Measurements from ENCODE around the gene PFDN4. TPM values are rescaled to one million over a fixed set of nuclear protein-coding genes. Genes with fewer than 3 reads are reported as not detected.
A peak's percentile ranks its signal among the peaks of the same experiment; 100 is the strongest.

PFDN4 gene
- total and polyA plus RNA-seq, 2 of the 13 experiments (the other 11 are each of a cell fraction or from before 2014, with no cell fraction given): 59.8 to 227 TPM

DNA sequence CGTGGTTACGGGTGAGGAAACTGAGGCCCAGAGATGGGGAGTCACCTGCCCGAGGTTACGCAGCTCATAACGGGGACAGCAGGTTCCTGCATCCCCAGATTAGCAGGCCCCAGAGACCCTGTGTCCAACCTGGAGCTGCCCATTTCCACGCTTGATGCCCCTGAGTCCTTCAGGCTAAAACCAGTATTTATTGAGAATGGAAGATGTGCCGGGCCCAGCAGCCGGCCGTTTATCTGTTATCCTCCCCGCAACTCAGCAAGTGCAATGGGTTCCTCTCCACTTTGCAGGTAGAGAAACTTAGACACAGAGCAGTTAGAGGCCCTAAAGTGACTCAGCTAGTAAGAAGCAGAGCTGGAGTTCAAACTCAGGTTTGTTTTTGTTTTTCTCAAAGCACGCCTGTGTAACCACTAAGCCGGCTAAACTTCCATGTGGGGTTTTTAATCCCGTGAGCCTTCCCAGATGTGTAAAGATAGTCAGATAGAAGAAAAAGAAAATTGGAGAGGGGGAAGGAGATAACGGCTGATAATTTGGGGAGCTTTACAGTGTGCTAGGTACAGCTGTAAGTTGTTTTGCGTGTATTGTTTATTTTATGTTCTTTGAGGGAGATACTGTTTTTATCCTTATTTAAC lies 775 bp downstream of the PFDN4 start (continued):
- TF ChIP-seq ZBTB40 (IDR thresholded peaks at IDR 0.05) (no peak), ZBTB40 (CRISPR knock-in tag; IDR thresholded peaks at IDR 0.05) (peak; percentile 8; the same call in 1 of the 2 replicates), ZNF205 (CRISPR knock-in tag; IDR thresholded peaks at IDR 0.05) (no peak), SNAPC2 (CRISPR knock-in tag; IDR thresholded peaks at IDR 0.05) (peak; percentile 33; the same call in 1 of the 2 replicates), SALL1 (CRISPR knock-in tag; IDR thresholded peaks at IDR 0.05) (no peak; the same call in 1 of the 2 replicates), ZNF256 (CRISPR knock-in tag; conservative IDR thresholded peaks at IDR 0.05) (0 out of 2 replicates have a peak, but pooled peaks have one; percentile 49), ZC3H13 (CRISPR knock-in tag; IDR thresholded peaks at IDR 0.05) (0 out of 2 replicates have a peak, but pooled peaks have one; percentile 12), HOXA5 (CRISPR knock-in tag; IDR thresholded peaks at IDR 0.05) (peak; percentile 3; the same call in 1 of the 2 replicates), SOX6 (IDR thresholded peaks at IDR 0.05) (no peak), SOX6 (CRISPR knock-in tag; IDR thresholded peaks at IDR 0.05) (no peak), SKIL (CRISPR knock-in tag; IDR thresholded peaks at IDR 0.05; ENCODE audit: borderline replicate concordance) (no peak), MLLT10 (CRISPR knock-in tag; IDR thresholded peaks at IDR 0.05) (peak; percentile 85; the same call in 1 of the 2 replicates), PAF1 (CRISPR knock-in tag; IDR thresholded peaks at IDR 0.05) (no peak), MXD4 (CRISPR knock-in tag; IDR thresholded peaks at IDR 0.05) (no peak), ZNF232 (CRISPR knock-in tag; IDR thresholded peaks at IDR 0.05; ENCODE audit: borderline replicate concordance) (peak; percentile 62; the same call in 1 of the 2 replicates), KDM5A (IDR thresholded peaks at IDR 0.05; ENCODE audit: borderline replicate concordance, low read length) (peak; percentile 77; the same call in 1 of the 2 replicates), ZNF737 (CRISPR knock-in tag; IDR thresholded peaks at IDR 0.05; ENCODE audit: borderline replicate concordance) (peak; percentile 85; the same call in 1 of the 2 replicates), ZNF530 (CRISPR knock-in tag; IDR thresholded peaks at IDR 0.05; ENCODE audit: low read depth) (no peak), ZFP90 (CRISPR knock-in tag; IDR thresholded peaks at IDR 0.05; ENCODE audit: borderline replicate concordance) (0 out of 2 replicates have a peak, but pooled peaks have one; percentile 16), CENPT (CRISPR knock-in tag; IDR thresholded peaks at IDR 0.05; ENCODE audit: low read depth) (no peak)
